HCT116 (cell line): Measurements from ENCODE around the gene C1orf159. TPM values are rescaled to one million over a fixed set of nuclear protein-coding genes. Genes with fewer than 3 reads are reported as not detected.
"Not testable (repeated sequence)": the region's sequence is repeated elsewhere in the genome, so short reads cannot be mapped to it uniquely, and the experiment has no call there.

Experiments
- ATAC-seq: fragments of 200-7000 bp; cut with Tn5 transposase; 2 replicates; pipeline ENCODE4 v1.9.1; 2020; ENCODE audit warnings: mild to moderate bottlenecking, moderate library complexity
- BruUV-seq: library from RNA; stranded (reverse); fragments of 400-500 nt; replicated peaks from 2 replicates; lab custom pipeline; 2021; lab: Mats Ljungman, UMichigan
- CTCF ChIA-PET: fragments of 300-600 bp; sonication (Branson Sonifier 250); formaldehyde crosslinking; loops from one replicate; lab custom pipeline; 2021; ENCODE audit warnings: antibody characterized with exemption; lab: Charles Lee
- POLR2A ChIA-PET: fragments of 300-600, 350-600 bp; sonication (Branson Sonifier 250); formaldehyde crosslinking; loops from one replicate; lab custom pipeline; 2021; ENCODE audit warnings: antibody characterized with exemption; lab: Charles Lee
- RAD21 ChIA-PET, 2 experiments: fragments of 300-600 bp; sonication (Branson Sonifier 250); formaldehyde crosslinking; loops; one replicate each; lab custom pipeline; 2023; ENCODE audit warnings: low total read pairs in 2 of 2; ENCODE audit not compliant: uncharacterized antibody in 2 of 2, unreplicated experiment in 2 of 2, low non-redundant PET in 1 of 2; lab: Charles Lee
- DNase-seq: peaks from one replicate; pipeline ENCODE4 v3.0.0-alpha.2; 2010; ENCODE audit warnings: low read depth, low spot score
- H2AFZ ChIP-seq: fragments of 200-600 bp; shearing (Covaris generic), sonication (generic); 2 replicates; pipeline ENCODE4 v1.6.1; 2017; ENCODE audit warnings: low read depth, mixed run types, mixed read lengths, antibody characterized with exemption, low read length; ENCODE audit not compliant: poor library complexity, severe bottlenecking
- H3K27ac ChIP-seq: 2 replicates; pipeline ENCODE4 v1.5.1; 2012; ENCODE audit warnings: low read depth, low read length
- H3K27me3 ChIP-seq: fragments of 200-600 bp; sonication (generic); 2 replicates; pipeline ENCODE4 v1.6.1; 2016; ENCODE audit warnings: mixed run types, low read length, mixed read lengths; ENCODE audit not compliant: insufficient read depth
- H3K36me3 ChIP-seq, 2 experiments: fragments of 200-500 bp in 1 of 2; fragments of 200-600 bp in 1 of 2; sonication (Bioruptor generic) in 1 of 2; sonication (generic) in 1 of 2; 2 replicates each; pipeline versions ENCODE4 v1.5.1 to v1.6.1; 2014 to 2016; ENCODE audit warnings: low read length in 2 of 2, inconsistent platforms in 1 of 2, mixed read lengths in 1 of 2, mixed run types in 1 of 2; ENCODE audit not compliant: insufficient read depth in 2 of 2, control insufficient read depth in 1 of 2
- H3K4me1 ChIP-seq, 2 experiments: fragments of 200-600 bp in 1 of 2; sonication (generic) in 1 of 2; 2 replicates each; pipeline versions ENCODE4 v1.5.1 to v1.6.1; 2012 to 2017; ENCODE audit warnings: low read length in 2 of 2, inconsistent platforms in 1 of 2, mild to moderate bottlenecking in 1 of 2, mixed read lengths in 1 of 2, mixed run types in 1 of 2, moderate library complexity in 1 of 2; ENCODE audit not compliant: insufficient read depth in 2 of 2, control insufficient read depth in 1 of 2
- H3K4me2 ChIP-seq: fragments of 200-600 bp; sonication (generic); 2 replicates; pipeline ENCODE4 v1.6.1; 2017; ENCODE audit warnings: mixed run types, low read length, mixed read lengths
- H3K4me3 ChIP-seq, 2 experiments: fragments of 200-600 bp in 1 of 2; sonication (generic) in 1 of 2; replicated peaks in 1 of 2; 2 replicates each; pipeline ENCODE4 v1.5.1; 2011 to 2016; ENCODE audit warnings: low read length in 2 of 2, control low read depth in 1 of 2, low read depth in 1 of 2, mild to moderate bottlenecking in 1 of 2, mixed read lengths in 1 of 2, mixed run types in 1 of 2
- H3K79me2 ChIP-seq: fragments of 200-600 bp; sonication (generic); 2 replicates; pipeline ENCODE4 v1.6.1; 2017; ENCODE audit warnings: mild to moderate bottlenecking, mixed run types, low read length, moderate library complexity, mixed read lengths; ENCODE audit not compliant: insufficient read depth
- H3K9ac ChIP-seq: fragments of 200-600 bp; sonication (generic); 2 replicates; pipeline ENCODE4 v1.6.1; 2016; ENCODE audit warnings: low read length, mixed read lengths
- H3K9me2 ChIP-seq: fragments of 200-600 bp; sonication (generic), shearing (Covaris generic); 2 replicates; pipeline ENCODE4 v1.6.1; 2017; ENCODE audit warnings: mixed run types, mild to moderate bottlenecking, moderate library complexity; ENCODE audit not compliant: insufficient read depth
- H3K9me3 ChIP-seq, 2 experiments: fragments of 200-500 bp in 1 of 2; fragments of 200-600 bp in 1 of 2; sonication (Bioruptor generic) in 1 of 2; sonication (generic) in 1 of 2; 2 replicates each; pipeline ENCODE4 v1.6.1; 2014 to 2017; ENCODE audit warnings: low read length in 2 of 2, mixed read lengths in 2 of 2, inconsistent platforms in 1 of 2, low read depth in 1 of 2, mild to moderate bottlenecking in 1 of 2, mixed run types in 1 of 2, moderate library complexity in 1 of 2; ENCODE audit not compliant: control insufficient read depth in 1 of 2, insufficient read depth in 1 of 2
- H4K20me1 ChIP-seq: fragments of 200-600 bp; sonication (generic), shearing (Covaris generic); 2 replicates; pipeline ENCODE4 v1.6.1; 2017; ENCODE audit warnings: mixed run types, mild to moderate bottlenecking, moderate library complexity; ENCODE audit not compliant: insufficient read depth
- ATF3 ChIP-seq: IDR thresholded peaks from 2 replicates; pipeline ENCODE4 v1.6.1; 2012
- CBX3 ChIP-seq: IDR thresholded peaks from 2 replicates; pipeline ENCODE4 v1.6.1; 2012; ENCODE audit warnings: low read depth
- CEBPB ChIP-seq: IDR thresholded peaks from 2 replicates; pipeline ENCODE4 v1.6.1; 2012; ENCODE audit warnings: low read depth
- EGR1 ChIP-seq: IDR thresholded peaks from 2 replicates; pipeline ENCODE4 v1.6.1; 2012; ENCODE audit warnings: low read depth
- EZH2phosphoT487 ChIP-seq: fragments of 200-600 bp; IDR thresholded peaks from 2 replicates; pipeline ENCODE4 v1.6.1; 2018; ENCODE audit warnings: antibody characterized with exemption, borderline replicate concordance
- FOSL1 ChIP-seq: IDR thresholded peaks from 2 replicates; pipeline ENCODE4 v1.6.1; 2012; ENCODE audit warnings: low read depth
- JUND ChIP-seq: IDR thresholded peaks from 2 replicates; pipeline ENCODE4 v1.6.1; 2012
- POLR2AphosphoS5 ChIP-seq: IDR thresholded peaks from 2 replicates; pipeline ENCODE4 v1.6.1; 2011; ENCODE audit warnings: mild to moderate bottlenecking, low read depth, low read length, moderate library complexity
- RAD21 ChIP-seq: IDR thresholded peaks from 2 replicates; pipeline ENCODE4 v1.6.1; 2012; ENCODE audit warnings: low read depth, mild to moderate bottlenecking
- REST ChIP-seq: IDR thresholded peaks from 2 replicates; pipeline ENCODE4 v1.6.1; 2012; ENCODE audit warnings: low read depth
- SP1 ChIP-seq: IDR thresholded peaks from 2 replicates; pipeline ENCODE4 v1.6.1; 2012; ENCODE audit warnings: low read depth
- SRF ChIP-seq: IDR thresholded peaks from 2 replicates; pipeline ENCODE4 v1.6.1; 2012; ENCODE audit warnings: low read depth
- TCF7L2 ChIP-seq: IDR thresholded peaks from 2 replicates; pipeline ENCODE4 v1.7.0; 2011; ENCODE audit warnings: borderline replicate concordance, inconsistent platforms; ENCODE audit not compliant: insufficient read depth, insufficient read length; ENCODE audit errors: extremely low read depth
- YY1 ChIP-seq: IDR thresholded peaks from 2 replicates; pipeline ENCODE4 v1.6.1; 2011; ENCODE audit warnings: low read length, low read depth, moderate library complexity, mild to moderate bottlenecking; ENCODE audit not compliant: insufficient replicate concordance; ENCODE audit errors: extremely low read depth
- ZFX ChIP-seq: fragments of 450-650 bp; IDR thresholded peaks from 2 replicates; pipeline ENCODE4 v1.6.1; 2017
- intact Hi-C: fragments of 100-400 bp; cut with micrococcal nuclease; formaldehyde crosslinking; loops from 2 replicates; pipeline ENCODE4 v1.10.0; 2022
- total RNA-seq: library from RNA; stranded (reverse); gene quantifications from one replicate; pipeline ENCODE4 v1.2.1, GENCODE V29; 2021; ENCODE audit not compliant: unreplicated experiment

The C1orf159 gene
- total RNA-seq, 1 experiment from 2014 or later, result 22.7 TPM

DNA sequence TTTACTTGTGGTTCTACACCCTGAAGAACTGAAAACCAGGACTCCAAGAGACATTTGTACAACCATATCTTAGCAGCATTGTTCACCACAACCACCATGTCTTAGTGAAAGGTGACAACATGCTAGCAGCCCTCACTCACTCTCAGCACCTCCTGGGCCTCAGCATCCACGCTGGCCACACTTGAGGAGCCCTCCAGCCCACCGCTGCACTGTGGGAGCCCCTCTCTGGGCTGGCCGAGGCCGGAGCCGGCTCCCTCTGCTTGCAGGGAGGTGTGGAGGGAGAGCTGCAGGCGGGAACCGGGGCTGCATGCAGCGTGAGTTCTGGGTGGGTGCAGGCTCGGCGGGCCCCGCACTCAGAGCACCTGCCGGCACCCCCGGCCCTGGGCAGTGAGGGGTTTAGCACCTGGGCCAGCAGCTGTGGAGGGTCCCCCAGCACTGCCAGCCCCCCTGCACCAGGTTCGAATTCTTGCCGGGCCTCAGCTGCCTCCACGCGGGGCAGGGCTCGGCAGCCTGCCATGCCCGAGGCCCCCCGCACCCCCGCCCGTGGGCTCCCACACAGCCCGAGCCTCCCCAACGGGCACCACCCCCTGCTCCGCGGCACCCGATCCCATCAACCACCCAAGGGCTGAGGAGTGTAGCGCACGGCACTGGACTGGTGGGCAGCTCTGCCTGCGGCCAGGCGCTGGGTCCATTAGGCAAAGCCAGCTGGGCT is 9.2 kb downstream of the C1orf159 start (continued):
- no peak for TF ChIP-seq ATF3
- no peak for TF ChIP-seq ZFX
- no peak for TF ChIP-seq EZH2phosphoT487
- no peak for TF ChIP-seq TCF7L2

- H3K27ac ChIP-seq, intact Hi-C loops, H3K9ac ChIP-seq, H3K27me3 ChIP-seq, RAD21 ChIA-PET, H4K20me1 ChIP-seq, DNase-seq, H3K4me1 ChIP-seq, H3K9me3 ChIP-seq, H2AFZ ChIP-seq, CTCF ChIA-PET, H3K9me2 ChIP-seq, H3K36me3 ChIP-seq, BruUV-seq, ATAC-seq, H3K4me2 ChIP-seq, H3K4me3 ChIP-seq: not testable (repeated sequence)
- H3K79me2 ChIP-seq, result peaks cover 23% of the 10 kb centered on the region
- POLR2A ChIA-PET, result interaction anchor here (0.6 to 1.2 kb wide), 2 partner anchors 24 to 30 kb away, joined by 3 to 4 read pairs; partner anchors contain the start of gene RNF223
Measured at GRCh38 chr1:1104152-1104551, 11.7 kb downstream of the C1orf159 start.

- Histone ChIP-seq H3K79me2 (peaks cover 12% of the 10 kb centered on the region), H3K27ac (no peak overlapping the region), H3K4me1 (no peaks in the 10 kb centered on the region), H3K36me3 (no peaks in the 10 kb centered on the region), H3K9me2 (no peaks in the 10 kb centered on the region), H3K27me3 (no peaks in the 10 kb centered on the region), H3K4me3 (no peak overlapping the region), H2AFZ (no peak overlapping the region), H3K9me3 (peaks cover 0 to 7% of the 10 kb centered on the region in 2 experiments; a peak in 2 of 4 replicates), H4K20me1 (no peaks in the 10 kb centered on the region), H3K4me2 (no peak overlapping the region), H3K9ac (no peak overlapping the region)
- CTCF ChIA-PET, result no interaction called here
- intact Hi-C loops, result no loop called here
- no TSS peak for BruUV-seq
- no peak for ATAC-seq
- POLR2A ChIA-PET, result no interaction called here
- RAD21 ChIA-PET, result no interaction called here
- no peak for DNase-seq
- no peak for TF ChIP-seq POLR2AphosphoS5
- TF ChIP-seq CEBPB, result no peak
- no peak for TF ChIP-seq JUND
- TF ChIP-seq RAD21, result no peak
- TF ChIP-seq TCF7L2, result no peak
- no peak for TF ChIP-seq FOSL1
- TF ChIP-seq ZFX, result no peak
- no peak for TF ChIP-seq CBX3
- no peak for TF ChIP-seq YY1
- TF ChIP-seq REST, result no peak
- TF ChIP-seq EGR1, result no peak
- TF ChIP-seq SRF, result no peak
- TF ChIP-seq SP1, result no peak
Measured at GRCh38 chr1:1101503-1101902, 14.4 kb downstream of the C1orf159 start.
